Measurements from ENCODE around the gene DOK1. TPM values are rescaled to one million over a fixed set of nuclear protein-coding genes. Genes with fewer than 3 reads are reported as not detected.

The DOK1 gene
- total RNA-seq, 1 donor = 89.8 TPM

- DNase-seq (ENCODE audit: insufficient read length, low spot score, missing footprints) = peak; percentile 100
- peak within 1 kb of the TSS; percentile 93 for H3K4me3 ChIP-seq (ENCODE audit: insufficient read depth, low read length)
- peak within 1 kb of the TSS; percentile 99 for H3K4me2 ChIP-seq (ENCODE audit: insufficient read depth, low read length)
- H2AFZ ChIP-seq (ENCODE audit: low read length) = peak within 1 kb of the TSS; percentile 86
- peak within 1 kb of the TSS; percentile 93 for H3K27ac ChIP-seq (ENCODE audit: low read depth, low read length)
- H3K36me3 ChIP-seq (ENCODE audit: insufficient read depth, low read length) = peaks cover 50% of the 10 kb centered on the region
- TF ChIP-seq CTCF (IDR thresholded peaks at IDR 0.05; ENCODE audit: extremely low read depth, low read depth, low read length) = no peak
- H3K79me2 ChIP-seq (ENCODE audit: insufficient read depth, low read length) = peaks cover 47% of the 10 kb centered on the region
- H3K9me3 ChIP-seq (ENCODE audit: low read depth, low read length) = no peaks in the 10 kb centered on the region
- no peaks in the 10 kb centered on the region for H3K27me3 ChIP-seq (ENCODE audit: insufficient read depth, low read length)
- H4K20me1 ChIP-seq (ENCODE audit: insufficient read depth, low read length) = peaks cover 16% of the 10 kb centered on the region
- peaks cover 29% of the 10 kb centered on the region for H3K4me1 ChIP-seq (ENCODE audit: insufficient read depth, low read length)
Observed at GRCh38 chr2:74529357-74530238, 24.9 kb upstream of the DOK1 start, which contains the start of the genes AUP1 and HTRA2. TSS of gene AUP1 (minus strand) at chr2:74529706. CDS start at chr2:74529629, 77 bp downstream. TSS of gene HTRA2 (plus strand) at chr2:74529933. CDS start at chr2:74530007, 74 bp downstream.

- TF ChIP-seq CTCF (IDR thresholded peaks at IDR 0.05; ENCODE audit: extremely low read depth, low read depth, low read length) = no peak
- peak overlapping the region; percentile 93 for H3K4me3 ChIP-seq (ENCODE audit: insufficient read depth, low read length)
- H3K4me1 ChIP-seq (ENCODE audit: insufficient read depth, low read length) = peaks cover 29% of the 10 kb centered on the region
- H3K9me3 ChIP-seq (ENCODE audit: low read depth, low read length) = no peaks in the 10 kb centered on the region
- H3K4me2 ChIP-seq (ENCODE audit: insufficient read depth, low read length) = peak overlapping the region; percentile 99
- peaks cover 16% of the 10 kb centered on the region for H4K20me1 ChIP-seq (ENCODE audit: insufficient read depth, low read length)
- DNase-seq (ENCODE audit: insufficient read length, low spot score, missing footprints) = peak; percentile 96
- H2AFZ ChIP-seq (ENCODE audit: low read length) = peak overlapping the region; percentile 86
- no peaks in the 10 kb centered on the region for H3K27me3 ChIP-seq (ENCODE audit: insufficient read depth, low read length)
- peaks cover 56% of the 10 kb centered on the region for H3K36me3 ChIP-seq (ENCODE audit: insufficient read depth, low read length)
- H3K27ac ChIP-seq (ENCODE audit: low read depth, low read length) = peak overlapping the region; percentile 70
- H3K79me2 ChIP-seq (ENCODE audit: insufficient read depth, low read length) = peaks cover 47% of the 10 kb centered on the region
Observed at GRCh38 chr2:74530239-74531187, 24.0 kb upstream of the DOK1 start.

- H4K20me1 ChIP-seq (ENCODE audit: insufficient read depth, low read length) = peaks cover 16% of the 10 kb centered on the region
- peaks cover 53% of the 10 kb centered on the region for H3K36me3 ChIP-seq (ENCODE audit: insufficient read depth, low read length)
- peak overlapping the region; percentile 70 for H3K27ac ChIP-seq (ENCODE audit: low read depth, low read length)
- peak overlapping the region; percentile 93 for H3K4me3 ChIP-seq (ENCODE audit: insufficient read depth, low read length)
- peaks cover 47% of the 10 kb centered on the region for H3K79me2 ChIP-seq (ENCODE audit: insufficient read depth, low read length)
- H3K9me3 ChIP-seq (ENCODE audit: low read depth, low read length) = no peaks in the 10 kb centered on the region
- H2AFZ ChIP-seq (ENCODE audit: low read length) = no peak overlapping the region
- H3K4me1 ChIP-seq (ENCODE audit: insufficient read depth, low read length) = peaks cover 29% of the 10 kb centered on the region
- TF ChIP-seq CTCF (IDR thresholded peaks at IDR 0.05; ENCODE audit: extremely low read depth, low read depth, low read length) = no peak
- no peaks in the 10 kb centered on the region for H3K27me3 ChIP-seq (ENCODE audit: insufficient read depth, low read length)
- H3K4me2 ChIP-seq (ENCODE audit: insufficient read depth, low read length) = peak overlapping the region; percentile 99
- DNase-seq (ENCODE audit: insufficient read length, low spot score, missing footprints) = no peak
Observed at GRCh38 chr2:74531666-74532065, 22.9 kb upstream of the DOK1 start.
